HG03558 (cell line): ENCODE results near the gene HHIPL1.

ENCODE experiments used
- ATAC-seq: cut with Tn5 transposase; IDR thresholded peaks from one replicate; pipeline ENCODE4 v1.9.1; 2021; ENCODE audit warnings: moderate number of reproducible peaks; ENCODE audit not compliant: unreplicated experiment; ENCODE audit errors: extremely low read depth

The HHIPL1 gene

GRCh38 chr14:99725774-99726537 is 81.0 kb downstream of the HHIPL1 start:
- ATAC-seq = no peak

- no peak for ATAC-seq
Observed at GRCh38 chr14:99726538-99727095, 81.7 kb downstream of the HHIPL1 start.

DNA sequence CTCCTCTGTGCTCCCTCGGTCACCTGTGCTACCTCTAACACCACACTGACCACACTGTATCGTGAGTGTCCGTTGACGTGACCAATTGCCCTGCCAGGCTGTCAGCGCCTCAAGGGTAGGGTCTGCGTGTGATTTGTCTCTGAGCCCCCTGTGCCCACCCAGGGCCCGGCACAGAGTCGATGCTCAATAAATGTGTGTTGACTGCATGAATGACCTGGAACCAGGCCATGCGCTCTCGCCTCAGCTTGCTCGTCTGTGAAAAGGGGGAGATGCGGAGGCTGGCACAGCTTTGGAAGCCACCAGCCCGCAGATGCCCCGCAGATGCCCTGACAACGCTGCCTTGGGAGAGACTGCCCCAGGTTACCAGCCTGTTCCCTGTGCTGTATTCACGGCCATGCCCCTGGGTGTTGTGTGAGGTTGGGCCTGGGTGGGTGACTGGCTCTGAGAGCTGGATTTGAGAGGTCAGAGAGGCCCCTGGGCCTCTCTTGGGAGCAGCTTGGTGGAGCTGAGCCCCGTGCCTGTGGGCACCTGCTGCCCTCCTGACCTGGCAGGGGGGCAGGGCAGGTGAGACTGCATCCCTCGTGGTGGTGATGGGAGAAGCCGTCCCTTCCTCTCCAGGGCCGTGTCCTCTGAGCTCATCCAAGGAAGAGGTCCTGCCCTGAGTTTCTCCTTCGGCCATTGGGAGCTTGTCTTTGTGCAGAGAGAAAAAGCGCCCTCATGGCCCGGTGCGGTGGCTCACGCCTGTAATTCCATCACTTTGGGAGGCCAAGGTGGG is 82.4 kb downstream of the HHIPL1 start:
- ATAC-seq = no peak

GRCh38 chr14:99728231-99728920 is 83.4 kb downstream of the HHIPL1 start:
- ATAC-seq = no peak

DNA sequence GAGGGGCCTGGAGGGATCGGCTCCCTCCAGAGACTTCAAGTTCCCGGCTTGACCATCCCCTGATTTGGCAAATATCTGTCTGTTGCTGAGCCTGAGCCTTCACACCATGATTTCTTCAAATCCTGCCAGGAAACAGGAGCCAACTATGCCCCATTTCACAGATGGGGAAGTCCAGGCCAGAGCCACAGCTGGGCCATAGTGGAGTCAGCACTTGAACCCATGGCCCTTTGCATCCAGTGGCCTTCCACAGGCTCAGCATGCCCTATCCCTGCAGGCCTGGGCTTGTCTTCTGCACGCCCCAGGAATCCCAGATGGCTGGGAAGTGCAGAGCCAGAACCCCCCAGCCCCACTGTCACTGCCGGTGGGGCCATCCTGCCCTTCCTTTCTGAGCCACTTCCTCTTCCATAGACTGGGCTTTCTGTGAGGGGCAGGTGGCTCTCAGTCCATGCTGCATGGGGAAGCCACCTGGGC is 84.1 kb downstream of the HHIPL1 start:
- ATAC-seq = no peak
